Measurements from ENCODE around the gene C2CD4A.

C2CD4A gene

DNA sequence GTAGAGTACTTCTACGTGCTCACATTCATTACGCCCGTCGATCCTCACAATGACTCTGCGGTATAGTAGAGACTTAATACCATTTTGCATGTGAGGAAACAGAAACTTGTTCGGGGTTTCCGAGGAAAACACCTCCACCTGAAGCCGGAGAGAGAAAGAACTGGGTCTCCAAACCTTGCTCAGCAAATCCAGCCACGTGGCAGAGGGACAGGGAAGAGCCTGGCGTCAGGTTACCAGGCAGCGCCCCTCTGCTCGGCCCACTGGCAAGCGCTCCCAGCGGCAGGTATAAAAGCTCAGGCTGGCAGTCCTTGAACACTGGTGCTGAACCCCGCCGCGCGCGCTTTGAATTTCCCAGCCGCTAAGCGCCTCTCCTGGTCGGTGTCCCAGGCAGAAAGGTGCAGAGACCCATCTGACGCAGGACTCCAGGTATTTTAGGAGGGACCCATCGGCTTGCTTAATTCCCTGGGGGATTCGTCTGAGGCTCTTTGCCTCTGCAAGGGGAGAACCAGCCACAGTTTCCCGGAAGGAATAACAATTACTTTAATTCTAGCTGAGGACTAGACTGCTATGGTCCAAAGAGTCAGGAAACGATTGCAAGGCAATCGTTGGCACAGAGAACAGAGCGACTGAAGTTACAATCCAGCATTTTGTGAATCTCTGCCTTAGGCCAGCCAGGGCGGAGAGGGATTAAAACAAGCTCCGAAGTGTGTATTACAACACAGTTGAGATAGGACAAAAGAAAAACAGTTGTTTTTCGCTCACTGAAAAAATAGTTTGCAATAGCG is at the start of gene C2CD4A:
Gene C2CD4A (plus strand): TSS at position 315 of the 785 bp plus-strand sequence. CDS start 637 bp downstream, outside the sequence.
- peak within 1 kb of the TSS; percentile 36 for H3K4me3 ChIP-seq (ENCODE audit: insufficient read length, low read depth)
- TF ChIP-seq YY1 (IDR thresholded peaks at IDR 0.05; ENCODE audit: insufficient read depth, insufficient read length) = no peak
- no peaks in the 10 kb centered on the region for H3K4me1 ChIP-seq (ENCODE audit: insufficient read depth, insufficient read length)
- H3K27me3 ChIP-seq (ENCODE audit: insufficient read depth, insufficient read length) = peaks cover 69% of the 10 kb centered on the region
- 0 out of 2 replicates have a peak, but pooled peaks cover 4% of the 10 kb centered on the region for H3K9me3 ChIP-seq (ENCODE audit: insufficient read depth, low read length)
- H3K9ac ChIP-seq (ENCODE audit: insufficient read length, low read depth) = peak within 1 kb of the TSS; percentile 65
- DNase-seq (ENCODE audit: low read depth, low spot score) = peak; percentile 69
- H3K36me3 ChIP-seq (ENCODE audit: insufficient read depth, insufficient read length, low read length) = no peaks in the 10 kb centered on the region

DNA sequence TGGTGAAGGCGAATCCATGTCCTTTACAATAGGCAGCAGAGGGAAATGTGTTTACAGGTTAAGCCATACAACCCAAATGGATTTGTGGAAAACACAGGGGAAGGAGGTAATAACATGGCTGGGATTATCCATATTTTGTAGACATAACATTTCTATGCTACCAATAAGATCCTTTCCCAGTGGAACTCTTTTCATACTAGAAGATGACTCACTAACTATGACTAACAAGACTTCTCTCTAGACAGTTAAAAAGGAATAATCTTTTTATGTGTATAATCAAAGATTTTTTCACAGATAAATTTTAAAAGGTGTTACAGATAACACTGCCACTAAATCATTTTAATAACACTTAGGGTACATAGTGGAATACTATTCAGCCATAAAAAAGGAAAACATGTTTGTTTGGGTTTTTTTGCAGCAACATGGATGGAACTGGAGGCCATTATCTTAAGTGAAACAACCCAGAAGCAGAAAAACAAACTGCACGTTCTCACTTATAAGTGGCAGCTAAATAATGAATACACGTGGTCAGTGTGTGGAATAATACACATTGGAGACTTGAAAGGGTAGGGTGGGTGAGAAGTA is 46.1 kb upstream of the C2CD4A start:
- Histone ChIP-seq H3K27me3 (ENCODE audit: insufficient read depth, insufficient read length) (no peaks in the 10 kb centered on the region), H3K4me3 (ENCODE audit: insufficient read length, low read depth) (no peak overlapping the region), H3K36me3 (ENCODE audit: insufficient read depth, insufficient read length, low read length) (no peaks in the 10 kb centered on the region), H3K9ac (ENCODE audit: insufficient read length, low read depth) (no peak overlapping the region), H3K9me3 (ENCODE audit: insufficient read depth, low read length) (peaks cover 5% of the 10 kb centered on the region; the same call in 1 of the 2 replicates), H3K4me1 (ENCODE audit: insufficient read depth, insufficient read length) (no peaks in the 10 kb centered on the region)
- TF ChIP-seq ZNF274 (IDR thresholded peaks at IDR 0.05; ENCODE audit: low read depth, low read length) (no peak), SUZ12 (IDR thresholded peaks at IDR 0.05; ENCODE audit: extremely low read depth, insufficient read depth, insufficient read length) (no peak), YY1 (IDR thresholded peaks at IDR 0.05; ENCODE audit: insufficient read depth, insufficient read length) (no peak)
- DNase-seq (ENCODE audit: low read depth, low spot score) = no peak

GRCh38 chr15:62021991-62022600 is 44.7 kb upstream of the C2CD4A start:
- Histone ChIP-seq H3K4me3 (ENCODE audit: insufficient read length, low read depth) (no peak overlapping the region), H3K27me3 (ENCODE audit: insufficient read depth, insufficient read length) (no peaks in the 10 kb centered on the region), H3K36me3 (ENCODE audit: insufficient read depth, insufficient read length, low read length) (no peaks in the 10 kb centered on the region), H3K4me1 (ENCODE audit: insufficient read depth, insufficient read length) (no peaks in the 10 kb centered on the region), H3K9ac (ENCODE audit: insufficient read length, low read depth) (no peak overlapping the region), H3K9me3 (ENCODE audit: insufficient read depth, low read length) (peaks cover 5% of the 10 kb centered on the region; the same call in 1 of the 2 replicates)
- TF ChIP-seq YY1 (IDR thresholded peaks at IDR 0.05; ENCODE audit: insufficient read depth, insufficient read length) (no peak), ZNF274 (IDR thresholded peaks at IDR 0.05; ENCODE audit: low read depth, low read length) (no peak), SUZ12 (IDR thresholded peaks at IDR 0.05; ENCODE audit: extremely low read depth, insufficient read depth, insufficient read length) (no peak)
- peak; percentile 8 for DNase-seq (ENCODE audit: low read depth, low spot score)

DNA sequence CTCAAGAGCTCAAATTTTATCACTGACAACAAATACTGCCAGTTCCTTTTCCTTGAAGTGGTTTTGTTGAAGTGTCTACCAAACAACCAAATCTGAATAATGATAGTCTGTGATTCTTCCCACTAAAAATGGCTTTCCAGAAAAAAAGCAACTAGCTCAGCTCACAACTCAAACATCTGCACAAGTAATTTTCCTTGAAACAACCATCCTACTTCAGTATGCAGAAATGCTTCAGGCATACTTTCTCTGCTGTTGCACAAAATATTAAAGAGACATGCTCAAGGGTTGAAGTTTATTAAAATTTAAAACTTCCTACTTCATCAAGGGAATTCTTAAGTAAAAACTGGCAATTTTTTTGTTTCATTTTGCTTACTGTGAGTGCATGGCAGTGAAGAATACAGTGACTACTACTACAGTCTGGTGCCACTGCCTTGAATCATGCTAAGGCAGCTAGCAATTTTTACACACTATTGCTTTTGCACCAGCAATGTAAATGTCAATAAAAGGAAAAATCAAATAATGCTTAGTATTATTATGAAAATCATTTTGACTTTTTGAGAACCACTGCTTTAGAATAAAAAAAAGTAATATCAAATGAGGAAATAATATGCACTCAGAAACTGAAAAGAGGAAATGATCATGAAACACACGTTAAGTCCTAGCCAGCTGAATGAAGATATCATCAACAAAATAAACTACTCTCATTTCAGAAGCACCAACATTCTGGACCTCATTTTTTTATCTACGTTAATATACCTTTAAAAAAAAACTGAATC is 40.1 kb upstream of the C2CD4A start:
- Histone ChIP-seq H3K4me3 (ENCODE audit: insufficient read length, low read depth) (no peak overlapping the region), H3K4me1 (ENCODE audit: insufficient read depth, insufficient read length) (no peaks in the 10 kb centered on the region), H3K9ac (ENCODE audit: insufficient read length, low read depth) (no peak overlapping the region), H3K36me3 (ENCODE audit: insufficient read depth, insufficient read length, low read length) (no peaks in the 10 kb centered on the region), H3K27me3 (ENCODE audit: insufficient read depth, insufficient read length) (no peaks in the 10 kb centered on the region), H3K9me3 (ENCODE audit: insufficient read depth, low read length) (no peaks in the 10 kb centered on the region)
- TF ChIP-seq ZNF274 (IDR thresholded peaks at IDR 0.05; ENCODE audit: low read depth, low read length) (no peak), YY1 (IDR thresholded peaks at IDR 0.05; ENCODE audit: insufficient read depth, insufficient read length) (no peak), SUZ12 (IDR thresholded peaks at IDR 0.05; ENCODE audit: extremely low read depth, insufficient read depth, insufficient read length) (no peak)
- no peak for DNase-seq (ENCODE audit: low read depth, low spot score)

- no peaks in the 10 kb centered on the region for H3K36me3 ChIP-seq (ENCODE audit: insufficient read depth, insufficient read length, low read length)
- TF ChIP-seq YY1 (IDR thresholded peaks at IDR 0.05; ENCODE audit: insufficient read depth, insufficient read length) (no peak), SUZ12 (IDR thresholded peaks at IDR 0.05; ENCODE audit: extremely low read depth, insufficient read depth, insufficient read length) (no peak), ZNF274 (IDR thresholded peaks at IDR 0.05; ENCODE audit: low read depth, low read length) (no peak)
- no peaks in the 10 kb centered on the region for H3K4me1 ChIP-seq (ENCODE audit: insufficient read depth, insufficient read length)
These were observed 39.6 kb upstream of the C2CD4A start for GRCh38 chr15:62027263-62027565.

GRCh38 chr15:62027916-62028315 is 38.9 kb upstream of the C2CD4A start:
- H3K36me3 ChIP-seq (ENCODE audit: insufficient read depth, insufficient read length, low read length) = no peaks in the 10 kb centered on the region

More at GRCh38 chr15:62027263-62027565, 39.6 kb upstream of the C2CD4A start:
- Histone ChIP-seq H3K27me3 (ENCODE audit: insufficient read depth, insufficient read length) (no peaks in the 10 kb centered on the region), H3K4me3 (ENCODE audit: insufficient read length, low read depth) (no peak overlapping the region), H3K9me3 (ENCODE audit: insufficient read depth, low read length) (no peaks in the 10 kb centered on the region), H3K9ac (ENCODE audit: insufficient read length, low read depth) (no peak overlapping the region)
- DNase-seq (ENCODE audit: low read depth, low spot score) = no peak

More at GRCh38 chr15:62027916-62028315, 38.9 kb upstream of the C2CD4A start:
- H3K9me3 ChIP-seq (ENCODE audit: insufficient read depth, low read length) = no peaks in the 10 kb centered on the region
- no peaks in the 10 kb centered on the region for H3K27me3 ChIP-seq (ENCODE audit: insufficient read depth, insufficient read length)
- DNase-seq (ENCODE audit: low read depth, low spot score) = no peak
- no peak overlapping the region for H3K4me3 ChIP-seq (ENCODE audit: insufficient read length, low read depth)
- TF ChIP-seq SUZ12 (IDR thresholded peaks at IDR 0.05; ENCODE audit: extremely low read depth, insufficient read depth, insufficient read length) = no peak
- no peak for TF ChIP-seq ZNF274 (IDR thresholded peaks at IDR 0.05; ENCODE audit: low read depth, low read length)
- no peak for TF ChIP-seq YY1 (IDR thresholded peaks at IDR 0.05; ENCODE audit: insufficient read depth, insufficient read length)
- no peaks in the 10 kb centered on the region for H3K4me1 ChIP-seq (ENCODE audit: insufficient read depth, insufficient read length)
- no peak overlapping the region for H3K9ac ChIP-seq (ENCODE audit: insufficient read length, low read depth)

Measured in NT2/D1 (cell line).